OCI-LY7 (cell line): ENCODE results near the gene TRPM8.

Experiments
- EZH2phosphoT487 ChIP-seq: fragments of 200-600 bp; sonication (generic); IDR thresholded peaks from 2 replicates; pipeline ENCODE4 v1.6.1; 2018; ENCODE audit warnings: low read depth, borderline replicate concordance, mild to moderate bottlenecking, mixed run types, antibody characterized with exemption, low read length, moderate library complexity, mixed read lengths
- TF ChIP-seq, protein P1 (sequence below): fragments of 200-600 bp; sonication (generic); conservative IDR thresholded peaks from 2 replicates; pipeline ENCODE4 v1.5.1; 2014; ENCODE audit warnings: mild to moderate bottlenecking, antibody characterized with exemption, low read length, moderate library complexity, mixed read lengths

DNA sequence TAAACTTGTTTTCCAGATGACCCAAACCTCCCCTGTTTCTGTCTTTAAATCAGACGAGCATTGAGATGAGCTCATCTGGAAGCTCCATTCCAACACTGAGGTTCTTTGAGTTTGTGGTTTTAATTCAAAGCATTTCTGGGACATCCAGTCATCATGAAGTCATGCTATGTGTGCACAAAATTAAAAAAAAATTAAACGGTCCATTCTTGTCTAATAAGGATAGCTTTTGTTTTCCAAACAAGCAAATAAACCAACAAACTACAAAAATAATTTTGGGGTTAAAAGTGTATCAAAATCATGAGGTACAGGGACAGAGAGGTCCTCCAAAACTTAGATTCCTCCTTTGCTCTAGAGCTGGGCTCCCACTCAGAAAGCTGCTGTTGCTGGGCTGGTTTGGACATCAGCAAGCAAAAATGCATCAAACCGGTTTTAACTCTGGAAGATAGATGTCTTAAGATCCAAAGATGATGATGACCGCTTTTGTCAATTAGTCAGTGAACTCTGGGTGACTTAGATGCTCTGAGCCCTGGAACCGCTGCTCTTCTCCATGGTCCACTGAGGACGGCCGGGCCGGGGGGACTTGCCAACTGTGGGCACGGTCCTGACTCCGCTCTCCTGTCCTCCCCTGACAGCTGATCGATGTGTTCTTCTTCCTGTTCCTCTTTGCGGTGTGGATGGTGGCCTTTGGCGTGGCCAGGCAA is 65.4 kb downstream of the TRPM8 start:
- TF ChIP-seq, protein P1, sequence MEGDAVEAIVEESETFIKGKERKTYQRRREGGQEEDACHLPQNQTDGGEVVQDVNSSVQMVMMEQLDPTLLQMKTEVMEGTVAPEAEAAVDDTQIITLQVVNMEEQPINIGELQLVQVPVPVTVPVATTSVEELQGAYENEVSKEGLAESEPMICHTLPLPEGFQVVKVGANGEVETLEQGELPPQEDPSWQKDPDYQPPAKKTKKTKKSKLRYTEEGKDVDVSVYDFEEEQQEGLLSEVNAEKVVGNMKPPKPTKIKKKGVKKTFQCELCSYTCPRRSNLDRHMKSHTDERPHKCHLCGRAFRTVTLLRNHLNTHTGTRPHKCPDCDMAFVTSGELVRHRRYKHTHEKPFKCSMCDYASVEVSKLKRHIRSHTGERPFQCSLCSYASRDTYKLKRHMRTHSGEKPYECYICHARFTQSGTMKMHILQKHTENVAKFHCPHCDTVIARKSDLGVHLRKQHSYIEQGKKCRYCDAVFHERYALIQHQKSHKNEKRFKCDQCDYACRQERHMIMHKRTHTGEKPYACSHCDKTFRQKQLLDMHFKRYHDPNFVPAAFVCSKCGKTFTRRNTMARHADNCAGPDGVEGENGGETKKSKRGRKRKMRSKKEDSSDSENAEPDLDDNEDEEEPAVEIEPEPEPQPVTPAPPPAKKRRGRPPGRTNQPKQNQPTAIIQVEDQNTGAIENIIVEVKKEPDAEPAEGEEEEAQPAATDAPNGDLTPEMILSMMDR = no peak
- TF ChIP-seq EZH2phosphoT487 = no peak
